SK-N-SH treated with all-trans-retinoic acid at 6 μM for 48 hours (cell line): ENCODE measurements around the gene TRIOBP.

Experiments used
- ATAC-seq: fragments of 200-7000 bp; cut with Tn5 transposase; 3 replicates; pipeline ENCODE4 v1.9.1; 2020; ENCODE audit warnings: mild to moderate bottlenecking, moderate library complexity
- ARNTL ChIP-seq: fragments of 450-650 bp; formaldehyde crosslinking; IDR thresholded peaks from 2 replicates; pipeline ENCODE4 v1.5.0; 2020; ENCODE audit warnings: low read depth, mild to moderate bottlenecking, moderate library complexity, borderline replicate concordance
- BACH2 ChIP-seq: fragments of 250-450 bp; sonication (Bioruptor Pico); IDR thresholded peaks from 2 replicates; pipeline ENCODE4 v1.9.0; 2021; ENCODE audit warnings: mild to moderate bottlenecking, borderline replicate concordance
- CSDC2 ChIP-seq: fragments of 250-450 bp; sonication (Bioruptor Pico); IDR thresholded peaks from 2 replicates; pipeline ENCODE4 v1.5.0; 2020; ENCODE audit warnings: mild to moderate bottlenecking, moderate library complexity
- ESRRG ChIP-seq: fragments of 250-450 bp; sonication (Bioruptor Pico); IDR thresholded peaks from 2 replicates; pipeline ENCODE4 v1.6.1; 2021; ENCODE audit warnings: mild to moderate bottlenecking
- GLIS3 ChIP-seq: fragments of 250-450 bp; sonication (Bioruptor Pico); IDR thresholded peaks from 2 replicates; pipeline ENCODE4 v1.5.0; 2020; ENCODE audit warnings: mild to moderate bottlenecking, moderate library complexity
- ISL1 ChIP-seq: fragments of 250-450 bp; sonication (Bioruptor Pico); IDR thresholded peaks from 2 replicates; pipeline ENCODE4 v2.1.2; 2022; ENCODE audit warnings: mild to moderate bottlenecking, moderate library complexity
- OSR1 ChIP-seq: fragments of 250-450 bp; sonication (Bioruptor Pico); IDR thresholded peaks from 2 replicates; pipeline ENCODE4 v1.8.0; 2022; ENCODE audit warnings: moderate library complexity, mild to moderate bottlenecking, inconsistent platforms
- PATZ1 ChIP-seq: fragments of 250-450 bp; sonication (Bioruptor Pico); IDR thresholded peaks from 2 replicates; pipeline ENCODE4 v1.8.0; 2020; ENCODE audit warnings: mild to moderate bottlenecking, moderate library complexity, borderline replicate concordance
- POU6F1 ChIP-seq: fragments of 250-450 bp; sonication (Bioruptor Pico); IDR thresholded peaks from 2 replicates; pipeline ENCODE4 v1.8.0; 2021; ENCODE audit warnings: low read depth, mild to moderate bottlenecking, moderate library complexity, borderline replicate concordance
- PPARA ChIP-seq: fragments of 250-450 bp; sonication (Bioruptor Pico); IDR thresholded peaks from 2 replicates; pipeline ENCODE4 v1.5.0; 2020; ENCODE audit warnings: mild to moderate bottlenecking, borderline replicate concordance
- RARB ChIP-seq: fragments of 250-450 bp; sonication (Bioruptor Pico); IDR thresholded peaks from 2 replicates; pipeline ENCODE4 v1.8.0; 2021; ENCODE audit warnings: mild to moderate bottlenecking, moderate library complexity
- SNAI2 ChIP-seq: fragments of 250-450 bp; sonication (Bioruptor Pico); IDR thresholded peaks from 2 replicates; pipeline ENCODE4 v1.5.0; 2020; ENCODE audit warnings: mild to moderate bottlenecking, moderate library complexity
- TCF4 ChIP-seq: fragments of 250-450 bp; sonication (Bioruptor Pico); IDR thresholded peaks from 2 replicates; pipeline ENCODE4 v1.8.0; 2021; ENCODE audit warnings: mild to moderate bottlenecking, moderate library complexity, borderline replicate concordance
- TOX ChIP-seq: fragments of 250-450 bp; sonication (Bioruptor Pico); IDR thresholded peaks from 2 replicates; pipeline ENCODE4 v1.8.0; 2021; ENCODE audit warnings: mild to moderate bottlenecking, moderate library complexity, borderline replicate concordance
- TSHZ2 ChIP-seq: fragments of 250-450 bp; sonication (Bioruptor Pico); IDR thresholded peaks from 2 replicates; pipeline ENCODE4 v1.5.0; 2020; ENCODE audit warnings: mild to moderate bottlenecking, moderate library complexity
- ZC3H10 ChIP-seq: fragments of 250-450 bp; sonication (Bioruptor Pico); IDR thresholded peaks from 2 replicates; pipeline ENCODE4 v1.5.1; 2021; ENCODE audit warnings: mild to moderate bottlenecking, moderate library complexity
- ZFP3 ChIP-seq: fragments of 250-450 bp; sonication (Bioruptor Pico); IDR thresholded peaks from 2 replicates; pipeline ENCODE4 v1.5.0; 2020; ENCODE audit warnings: mild to moderate bottlenecking, moderate library complexity
- ZNF565 ChIP-seq: fragments of 450-650 bp; formaldehyde crosslinking; conservative IDR thresholded peaks from 2 replicates; pipeline ENCODE4 v1.5.0; 2020; ENCODE audit warnings: low read depth, mild to moderate bottlenecking, moderate library complexity
- ZNF70 ChIP-seq: fragments of 450-650 bp; formaldehyde crosslinking; IDR thresholded peaks from 2 replicates; pipeline ENCODE4 v1.5.0; 2020; ENCODE audit warnings: mild to moderate bottlenecking, moderate library complexity
- ZNF8 ChIP-seq: fragments of 450-650 bp; formaldehyde crosslinking; IDR thresholded peaks from 2 replicates; pipeline ENCODE4 v1.5.0; 2020; ENCODE audit warnings: mild to moderate bottlenecking, moderate library complexity
- TF ChIP-seq, protein P1 (sequence below): fragments of 250-450 bp; sonication (Bioruptor Pico); IDR thresholded peaks from 2 replicates; pipeline ENCODE4 v1.5.1; 2020; ENCODE audit warnings: low read depth, mild to moderate bottlenecking, moderate library complexity

Gene TRIOBP

DNA sequence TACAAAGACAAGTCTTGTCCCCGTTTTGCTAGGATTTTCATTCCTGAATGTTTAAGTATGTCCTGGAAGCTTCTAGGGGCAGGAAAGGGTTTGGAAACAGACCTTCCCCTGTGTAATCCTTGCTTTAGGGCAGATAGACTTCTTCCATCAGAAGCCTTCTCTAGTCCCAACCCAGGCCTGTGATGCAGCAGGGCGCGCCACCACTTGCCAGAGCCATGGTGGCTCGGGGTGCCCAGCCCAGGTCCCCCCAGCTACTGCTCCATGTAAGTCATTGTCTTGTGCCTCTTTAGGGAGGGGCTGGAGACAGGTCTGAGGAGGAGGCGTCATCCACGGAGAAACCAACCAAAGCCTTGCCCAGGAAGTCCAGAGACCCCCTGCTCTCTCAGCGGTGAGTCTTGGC, 6.4 kb upstream of the TRIOBP start:
- no peak for TF ChIP-seq TSHZ2 (CRISPR knock-in tag)
- no peak for TF ChIP-seq PATZ1
- TF ChIP-seq POU6F1 (CRISPR knock-in tag): no peak
- no peak for TF ChIP-seq PPARA (CRISPR knock-in tag)
- no peak for TF ChIP-seq ZNF70 (CRISPR knock-in tag)
- no peak for TF ChIP-seq ARNTL
- TF ChIP-seq ZNF8 (CRISPR knock-in tag): no peak
- TF ChIP-seq CSDC2 (CRISPR knock-in tag): no peak
- TF ChIP-seq, protein P1, sequence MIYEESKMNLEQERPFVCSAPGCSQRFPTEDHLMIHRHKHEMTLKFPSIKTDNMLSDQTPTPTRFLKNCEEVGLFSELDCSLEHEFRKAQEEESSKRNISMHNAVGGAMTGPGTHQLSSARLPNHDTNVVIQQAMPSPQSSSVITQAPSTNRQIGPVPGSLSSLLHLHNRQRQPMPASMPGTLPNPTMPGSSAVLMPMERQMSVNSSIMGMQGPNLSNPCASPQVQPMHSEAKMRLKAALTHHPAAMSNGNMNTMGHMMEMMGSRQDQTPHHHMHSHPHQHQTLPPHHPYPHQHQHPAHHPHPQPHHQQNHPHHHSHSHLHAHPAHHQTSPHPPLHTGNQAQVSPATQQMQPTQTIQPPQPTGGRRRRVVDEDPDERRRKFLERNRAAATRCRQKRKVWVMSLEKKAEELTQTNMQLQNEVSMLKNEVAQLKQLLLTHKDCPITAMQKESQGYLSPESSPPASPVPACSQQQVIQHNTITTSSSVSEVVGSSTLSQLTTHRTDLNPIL: no peak
- TF ChIP-seq SNAI2 (CRISPR knock-in tag): no peak
- ATAC-seq: no peak

GRCh38 chr22:37690901-37691504, 5.8 kb upstream of the TRIOBP start:
- no peak for ATAC-seq
- TF ChIP-seq ESRRG (CRISPR knock-in tag) (no peak), ISL1 (CRISPR knock-in tag) (no peak), TCF4 (CRISPR knock-in tag) (no peak), TOX (CRISPR knock-in tag) (no peak), TSHZ2 (CRISPR knock-in tag) (no peak), ZNF70 (CRISPR knock-in tag) (no peak), SNAI2 (CRISPR knock-in tag) (no peak), ARNTL (no peak), ZFP3 (no peak), OSR1 (no peak), CSDC2 (CRISPR knock-in tag) (no peak), BACH2 (no peak), GLIS3 (no peak), RARB (no peak), ZNF565 (no peak), POU6F1 (CRISPR knock-in tag) (no peak), PPARA (CRISPR knock-in tag) (no peak), ZNF8 (CRISPR knock-in tag) (no peak), ZC3H10 (CRISPR knock-in tag) (no peak)
- TF ChIP-seq, protein P1: no peak
- TF ChIP-seq, all 23 proteins: peak for 0
